HG03354 (cell line): Measurements from ENCODE around the gene UGT1A8.

ENCODE experiments used
- ATAC-seq: cut with Tn5 transposase; IDR thresholded peaks from one replicate; pipeline ENCODE4 v1.9.1; 2021; ENCODE audit warnings: mild to moderate bottlenecking; ENCODE audit not compliant: unreplicated experiment, poor library complexity, severe bottlenecking

The UGT1A8 gene

DNA sequence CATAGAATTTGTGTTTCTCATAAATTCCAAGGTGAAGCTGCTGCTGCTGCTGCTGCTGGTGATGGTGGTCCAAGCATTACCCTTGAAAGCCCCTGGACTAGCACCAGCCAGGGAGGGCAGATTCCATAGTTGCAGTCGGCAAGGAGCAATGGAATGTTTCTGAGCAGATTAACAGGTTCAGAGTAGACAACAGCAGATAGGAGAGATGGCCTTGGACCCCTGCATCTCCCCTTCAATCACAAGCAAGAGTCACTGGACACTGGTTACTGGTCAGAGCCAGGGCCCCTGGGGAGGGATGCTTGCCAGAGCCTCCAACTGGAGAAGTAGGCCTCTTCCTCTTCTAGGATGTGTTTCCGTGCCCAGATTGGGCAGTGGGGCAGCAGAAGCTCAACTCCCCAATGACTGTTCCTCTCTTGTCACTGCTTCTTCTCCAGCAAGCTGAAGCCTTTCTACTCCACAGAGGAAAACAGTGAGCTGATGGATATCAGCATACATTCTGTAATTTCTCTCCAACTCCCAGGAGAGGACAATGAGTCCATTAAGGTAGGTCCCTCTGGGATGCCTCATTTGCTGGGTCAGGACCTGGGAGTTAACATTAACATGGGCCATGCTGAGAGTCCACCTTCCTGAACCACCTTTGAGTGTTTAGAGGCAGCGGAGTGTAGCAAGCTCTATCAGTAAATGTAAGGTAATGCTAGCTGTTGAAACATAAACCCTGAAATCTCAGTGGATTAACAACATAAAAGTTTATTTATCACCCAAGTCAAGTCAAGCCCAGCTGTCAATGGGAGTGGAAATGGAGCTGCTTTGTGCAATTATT, 196.0 kb downstream of the UGT1A8 start:
- no peak for ATAC-seq

DNA sequence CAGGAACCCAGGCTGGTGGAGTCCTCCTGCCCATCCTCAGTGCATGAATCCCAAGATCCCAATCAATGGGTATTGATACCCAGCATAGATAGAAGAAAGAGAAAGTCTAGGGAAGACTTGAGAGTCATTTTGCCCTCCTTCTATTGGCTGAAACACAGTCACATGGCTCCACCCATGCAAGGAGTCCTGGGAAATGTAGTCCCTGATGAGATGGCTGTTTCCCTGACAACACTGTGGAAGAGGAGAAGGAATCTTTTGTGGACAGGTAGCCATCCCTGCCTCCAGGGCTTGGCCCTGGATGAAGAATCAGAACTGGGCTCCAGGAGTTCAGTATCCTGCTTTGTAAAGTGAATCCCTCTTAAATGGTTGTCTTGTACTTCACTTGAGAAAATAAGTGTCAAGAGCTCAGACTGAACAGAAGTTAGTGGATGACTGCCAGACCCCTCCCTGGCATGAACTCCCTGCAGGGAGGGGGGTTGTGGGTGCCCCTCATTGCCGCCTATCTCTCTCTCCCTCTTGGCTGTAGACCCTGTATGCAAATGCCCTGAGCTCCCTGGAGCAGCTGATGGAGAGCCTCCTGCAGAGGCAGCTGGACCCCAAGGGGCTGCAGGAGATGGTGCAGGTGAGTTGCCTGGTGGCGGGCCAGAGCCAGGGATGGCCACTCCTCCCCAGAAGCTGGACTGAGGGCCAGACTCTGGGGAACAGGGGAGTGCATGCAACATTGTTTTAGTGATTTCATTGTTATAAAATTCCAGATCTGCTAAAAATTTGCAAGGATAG, 196.8 kb downstream of the UGT1A8 start:
- ATAC-seq = no peak

DNA sequence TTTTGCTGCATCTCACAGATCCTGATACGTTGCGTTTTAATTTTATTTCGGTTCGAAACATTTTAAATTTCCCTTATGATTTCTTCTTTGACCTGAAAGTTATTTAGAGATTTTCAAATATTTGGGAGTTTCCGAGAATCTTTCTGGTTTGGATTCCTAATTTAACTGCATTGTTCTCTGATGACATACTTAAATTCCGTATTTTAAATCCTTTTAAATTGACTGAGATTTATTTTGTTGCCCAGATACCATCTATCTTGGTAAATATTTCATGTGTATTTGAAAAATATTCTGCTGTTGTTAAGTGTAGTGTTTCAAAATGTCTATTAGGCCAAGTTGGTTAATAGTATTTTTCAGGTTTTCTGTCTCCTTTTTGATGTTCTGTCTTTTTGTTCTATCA, 198.4 kb downstream of the UGT1A8 start:
- no peak for ATAC-seq

DNA sequence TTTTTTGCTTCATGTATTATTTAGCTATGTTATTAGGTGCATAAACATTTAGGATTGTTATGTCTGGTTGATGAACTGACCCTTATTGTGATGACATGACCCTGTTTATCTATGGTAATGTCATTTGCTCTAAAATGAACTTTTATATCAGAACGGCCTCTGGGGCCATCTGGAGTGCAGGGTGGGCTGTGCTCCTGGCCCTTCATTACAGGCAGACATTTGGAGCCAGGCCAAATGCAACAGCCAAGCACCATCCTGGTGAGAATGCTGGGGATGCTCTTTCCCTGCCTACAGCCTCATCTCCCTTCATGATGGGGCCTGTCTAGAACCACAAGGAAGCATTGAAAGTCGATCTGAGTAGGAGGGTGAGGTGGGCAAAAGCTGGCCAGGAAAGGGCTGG, 198.9 kb downstream of the UGT1A8 start:
- no peak for ATAC-seq

DNA sequence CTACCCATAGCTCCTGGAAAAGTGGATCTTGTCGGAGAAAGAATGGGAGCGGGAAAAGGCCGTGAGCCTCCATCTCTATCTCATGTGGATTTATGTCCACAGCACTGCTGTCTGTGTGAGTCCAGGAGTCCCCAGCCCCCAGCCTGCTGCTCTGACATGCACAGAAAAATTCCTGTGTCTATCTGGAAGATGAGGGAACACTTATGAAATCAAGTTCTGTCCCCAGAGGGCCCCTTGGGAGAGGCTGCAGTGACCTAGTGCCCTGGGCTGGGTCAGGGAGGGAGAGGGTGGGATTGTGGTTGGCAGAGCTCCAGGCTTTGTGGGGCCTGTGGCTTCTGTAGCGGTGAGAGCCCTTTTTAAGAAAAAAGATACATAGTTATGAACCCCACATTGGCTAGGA, 199.3 kb downstream of the UGT1A8 start:
- ATAC-seq = no peak

DNA sequence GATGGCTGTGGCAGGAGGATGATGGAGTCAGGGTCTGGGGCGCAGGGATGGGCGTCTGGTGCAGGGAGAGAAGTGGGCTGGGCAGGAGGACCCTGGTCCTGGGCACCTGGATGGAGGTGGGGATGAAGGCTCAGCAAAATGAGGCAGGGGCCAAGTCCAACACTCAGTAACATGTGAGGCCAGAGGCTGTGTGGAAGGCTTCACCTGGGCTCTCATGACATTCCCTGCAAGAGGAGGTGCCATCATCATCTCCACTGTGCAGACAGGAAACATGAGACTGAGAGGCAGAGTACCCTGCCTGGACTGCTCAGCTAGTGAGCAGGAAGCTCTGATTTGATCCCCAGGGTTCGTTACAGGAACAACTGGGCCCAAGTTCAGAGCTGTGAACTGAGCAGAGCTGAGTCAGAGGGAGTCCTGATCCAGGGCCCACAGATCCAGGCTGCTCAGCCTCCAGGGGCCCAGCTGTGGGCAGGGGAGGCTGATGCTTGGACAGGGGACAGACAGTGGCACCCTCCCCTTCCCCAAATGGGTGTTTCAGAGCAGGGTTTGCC, 200.0 kb downstream of the UGT1A8 start:
- ATAC-seq = no peak

DNA sequence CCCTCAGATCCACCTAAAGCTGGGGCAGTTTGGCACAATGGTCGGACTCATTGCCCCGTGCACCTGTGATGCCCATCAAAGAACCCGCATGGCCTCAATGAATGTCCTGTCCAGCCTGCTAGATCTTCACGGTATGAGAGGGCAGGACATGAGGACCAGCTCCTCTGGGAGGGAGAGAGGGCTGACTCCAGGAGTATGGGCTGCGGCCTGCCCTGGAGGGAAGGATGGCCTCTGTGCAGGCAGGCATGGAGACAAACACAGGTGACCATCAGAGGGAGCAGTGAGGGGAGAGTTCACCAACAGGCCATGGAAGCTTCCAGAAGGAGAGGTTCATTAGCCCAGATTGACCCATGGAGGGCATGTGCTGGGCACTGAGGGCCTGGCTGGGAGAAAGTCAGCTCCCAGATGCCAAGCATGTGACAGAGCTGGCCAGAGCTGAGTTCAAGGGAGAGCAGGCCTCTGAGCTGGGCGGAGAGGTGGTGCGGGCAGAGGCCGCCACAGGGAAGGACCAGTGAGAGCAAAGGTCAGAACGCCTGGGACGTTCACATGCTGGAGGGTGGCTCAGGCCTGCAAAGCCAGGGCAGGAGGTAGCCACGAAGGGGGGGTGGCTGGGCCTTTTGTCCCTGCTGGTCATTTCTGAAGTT, 200.7 kb downstream of the UGT1A8 start:
- ATAC-seq = no peak

DNA sequence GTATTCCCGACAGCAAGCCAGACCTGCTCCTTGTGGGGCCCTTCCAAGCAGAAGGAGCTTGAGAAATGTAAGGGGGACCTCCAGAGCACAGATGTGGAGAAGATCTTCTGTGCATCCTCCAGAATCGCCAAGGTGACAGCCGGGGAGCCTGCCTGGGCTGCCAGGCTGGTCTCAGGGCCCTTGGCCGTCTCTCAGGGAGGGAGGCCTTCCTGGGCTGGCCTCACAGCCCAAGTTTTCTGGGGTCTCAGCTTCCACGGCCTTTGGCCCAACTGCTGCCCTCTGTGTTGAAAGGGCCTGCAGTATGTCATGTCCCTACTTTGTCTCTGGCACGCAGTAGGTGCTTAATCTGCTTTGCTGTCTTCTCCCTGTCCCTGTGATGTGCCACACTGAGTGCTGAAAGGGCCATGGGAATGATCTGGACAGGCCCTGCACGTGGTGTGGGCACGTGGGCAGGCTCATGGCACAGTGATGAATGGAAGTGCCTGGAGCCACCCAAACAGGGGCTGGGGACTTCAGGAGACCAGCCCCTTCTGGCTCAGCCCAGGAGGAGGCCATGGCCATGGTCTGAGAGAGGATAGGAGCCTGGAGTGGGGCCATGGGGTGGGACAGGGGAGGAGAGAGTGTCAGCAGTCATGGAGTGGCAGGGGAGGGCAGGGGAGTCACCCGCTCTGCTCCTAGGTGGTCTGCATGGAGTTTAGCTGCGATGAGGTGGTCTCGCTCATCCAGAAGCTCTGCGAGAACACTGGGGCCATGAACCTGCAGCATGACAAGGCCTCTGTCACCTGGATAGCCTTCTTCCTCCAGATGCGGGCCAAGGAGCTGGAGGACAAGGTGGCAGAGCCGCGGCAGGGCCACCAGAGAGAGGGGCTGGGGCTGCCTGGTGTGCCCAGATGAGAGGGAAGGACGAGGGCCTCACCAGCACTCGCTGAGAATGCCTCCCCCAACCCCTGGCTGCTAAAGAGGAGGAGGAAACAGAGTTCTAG, 201.5 kb downstream of the UGT1A8 start:
- ATAC-seq = no peak

DNA sequence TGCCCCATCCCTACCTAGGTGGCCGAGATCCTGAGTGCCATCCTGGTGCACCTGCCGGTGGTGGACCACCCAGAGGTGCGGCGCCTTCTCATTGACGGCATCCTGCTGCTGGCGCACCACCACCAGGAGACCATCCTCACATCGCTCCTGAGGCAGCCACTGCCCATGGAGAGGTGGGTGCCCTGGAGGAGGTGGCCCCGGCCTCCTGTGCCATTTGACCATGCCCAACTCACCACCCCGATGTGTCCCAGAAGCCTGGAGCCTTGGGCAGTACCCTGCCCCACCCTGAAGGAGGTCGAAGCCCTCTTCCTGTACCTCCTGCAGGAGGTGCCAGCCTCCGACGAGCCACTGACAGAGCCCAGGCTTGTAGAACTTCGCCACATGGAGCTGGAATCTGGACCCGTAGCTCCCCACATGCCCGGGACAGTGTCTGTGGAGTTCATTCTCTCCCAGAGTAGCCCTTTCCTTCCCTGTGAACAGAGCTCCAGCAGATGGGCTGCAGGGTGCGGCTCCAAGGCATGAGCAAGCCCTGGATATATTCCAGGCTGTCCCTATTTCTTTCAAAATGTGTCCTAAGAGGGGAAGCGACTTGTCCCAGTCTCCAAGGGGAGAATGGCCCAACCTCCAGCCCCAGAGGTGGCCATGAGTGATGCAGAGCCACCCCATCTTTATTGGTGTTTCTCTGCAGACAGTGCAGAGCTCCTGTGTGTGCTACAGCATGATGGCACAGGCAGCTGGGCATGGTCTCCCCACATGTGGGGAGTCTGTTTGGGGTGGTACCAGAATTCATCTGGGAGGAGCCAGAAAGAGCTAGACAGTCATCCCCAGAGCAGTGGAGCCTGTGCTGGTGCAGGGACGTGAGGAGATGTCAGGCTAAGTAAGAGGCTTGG, 202.7 kb downstream of the UGT1A8 start:
- ATAC-seq = no peak

DNA sequence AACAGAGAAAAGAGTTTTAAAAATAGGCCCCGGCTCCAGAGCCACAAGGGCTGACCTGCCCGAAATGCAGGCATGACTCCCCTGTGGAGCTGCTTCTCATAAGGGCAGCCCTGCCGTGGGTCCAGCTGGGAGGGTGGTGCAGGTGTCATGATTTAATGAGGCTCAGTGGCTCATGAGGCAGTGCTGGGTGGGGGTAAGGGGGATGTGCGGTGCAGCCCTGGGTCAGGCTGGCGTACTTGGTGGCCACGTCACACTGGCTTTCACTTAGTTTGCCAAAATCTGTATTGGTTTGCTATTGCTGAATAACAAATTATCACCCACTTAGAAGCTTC, 203.3 kb downstream of the UGT1A8 start:
- ATAC-seq = no peak

DNA sequence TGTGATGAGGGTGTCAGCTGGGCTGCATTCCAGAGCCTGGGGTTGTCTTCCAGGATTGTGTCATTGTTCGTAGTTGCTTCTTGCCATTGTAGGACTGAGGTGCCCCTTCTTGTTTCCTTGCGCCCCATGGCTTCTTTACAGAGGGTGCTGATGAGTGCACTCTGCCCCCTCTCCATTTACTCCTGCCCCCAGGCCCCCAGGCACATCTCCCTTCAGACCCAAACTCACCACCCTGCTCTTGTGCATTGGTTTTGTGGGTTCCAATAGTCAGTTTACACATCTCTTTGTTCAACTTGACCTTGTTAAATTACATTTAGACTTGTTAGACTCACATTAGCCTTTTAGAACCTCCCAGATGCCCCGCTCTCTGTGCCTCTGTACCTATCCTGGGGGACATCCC, 203.8 kb downstream of the UGT1A8 start:
- ATAC-seq = no peak

DNA sequence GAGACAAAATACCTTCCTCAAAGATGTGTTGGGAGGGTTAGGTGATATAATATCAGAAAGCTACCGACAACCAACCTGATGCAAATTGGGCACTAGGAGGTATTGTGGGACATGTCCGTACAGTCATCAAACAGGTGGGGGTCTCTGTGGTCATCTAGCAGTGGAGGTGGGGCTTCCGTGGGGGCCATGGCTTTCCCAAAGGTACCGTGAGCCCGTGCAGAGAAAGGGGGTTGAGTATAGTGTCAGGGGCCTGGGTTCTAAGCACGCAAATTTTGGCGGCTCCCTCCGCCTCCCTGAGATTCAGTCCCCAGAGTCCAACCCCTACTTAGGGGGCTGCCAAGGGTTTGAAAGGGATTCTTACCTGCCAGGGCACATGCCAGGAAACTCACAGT, 204.3 kb downstream of the UGT1A8 start:
- no peak for ATAC-seq

DNA sequence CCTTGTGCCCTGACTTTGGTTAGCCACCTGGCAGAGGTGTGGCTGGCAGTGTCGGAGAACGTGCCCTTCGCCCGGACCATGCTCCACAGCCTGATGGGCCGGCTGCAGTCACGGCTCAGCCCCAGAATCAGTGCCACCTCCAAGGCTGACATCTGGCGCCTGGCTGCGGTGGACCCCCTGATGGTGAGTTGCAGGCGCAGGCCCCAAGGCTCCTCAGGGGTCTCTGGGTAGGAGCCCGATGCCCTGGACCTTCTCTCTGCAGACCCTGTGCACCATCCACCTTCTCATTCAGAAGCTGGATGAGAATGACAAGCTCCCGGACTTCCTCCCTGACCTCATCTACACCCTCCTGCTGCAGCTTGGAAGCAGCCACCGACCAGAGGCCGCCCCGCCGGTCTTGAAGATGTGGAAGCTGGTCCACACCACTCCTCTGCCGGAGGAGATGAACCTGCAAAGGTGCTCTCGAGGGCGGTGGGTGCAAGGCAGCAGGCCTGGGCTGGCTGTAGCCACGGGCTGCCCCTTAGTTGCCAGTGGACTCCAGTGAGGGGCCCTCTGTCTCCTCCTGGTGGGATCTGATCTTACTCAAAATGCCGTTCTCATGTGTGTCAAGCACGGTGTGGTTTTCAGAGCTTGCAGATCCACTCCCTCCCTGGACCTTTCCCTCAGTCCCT, 204.8 kb downstream of the UGT1A8 start:
- no peak for ATAC-seq
